Osteoblast (primary cell): ENCODE data around the gene ACOT8. TPM values are rescaled to one million over a fixed set of nuclear protein-coding genes. Genes with fewer than 3 reads are reported as not detected.

Source experiments
- DNase-seq: peaks from one replicate; pipeline ENCODE4 v3.0.0; 2011; ENCODE audit warnings: low spot score, mixed read lengths; ENCODE audit not compliant: insufficient read length; ENCODE audit errors: missing footprints
- H2AFZ ChIP-seq: 2 replicates; pipeline ENCODE4 v1.6.0; 2011; ENCODE audit warnings: mild to moderate bottlenecking, low read length
- H3K27ac ChIP-seq: 2 replicates; pipeline ENCODE4 v1.5.1; 2011; ENCODE audit warnings: mild to moderate bottlenecking, low read depth, low read length, moderate library complexity
- H3K27me3 ChIP-seq: 2 replicates; pipeline ENCODE4 v1.6.0; 2012; ENCODE audit warnings: mild to moderate bottlenecking, control low read depth, inconsistent platforms, low read length, moderate library complexity; ENCODE audit not compliant: insufficient read depth
- H3K36me3 ChIP-seq: 2 replicates; pipeline ENCODE4 v1.5.1; 2011; ENCODE audit warnings: mild to moderate bottlenecking, low read length, control low read depth, moderate library complexity; ENCODE audit not compliant: insufficient read depth
- H3K4me1 ChIP-seq: 2 replicates; pipeline ENCODE4 v1.5.1; 2011; ENCODE audit warnings: mild to moderate bottlenecking, low read length, control low read depth, moderate library complexity; ENCODE audit not compliant: insufficient read depth
- H3K4me2 ChIP-seq: 2 replicates; pipeline ENCODE4 v1.6.0; 2011; ENCODE audit warnings: mild to moderate bottlenecking, low read length; ENCODE audit not compliant: insufficient read depth
- H3K4me3 ChIP-seq: fragments of 200-600 bp; sonication (generic); 3 replicates; pipeline ENCODE4 v1.5.1; 2012; ENCODE audit warnings: mild to moderate bottlenecking, low read length, inconsistent platforms; ENCODE audit not compliant: insufficient read depth
- H3K79me2 ChIP-seq: 2 replicates; pipeline ENCODE4 v1.6.0; 2012; ENCODE audit warnings: mild to moderate bottlenecking, low read length, control low read depth, inconsistent platforms; ENCODE audit not compliant: insufficient read depth
- H3K9me3 ChIP-seq: 2 replicates; pipeline ENCODE4 v1.5.1; 2011; ENCODE audit warnings: low read depth, low read length, control low read depth
- H4K20me1 ChIP-seq: 2 replicates; pipeline ENCODE4 v1.6.0; 2012; ENCODE audit warnings: mild to moderate bottlenecking, low read length, control low read depth; ENCODE audit not compliant: insufficient read depth
- CTCF ChIP-seq: IDR thresholded peaks from 2 replicates; pipeline ENCODE4 v1.5.1; 2011; ENCODE audit warnings: mild to moderate bottlenecking, low read depth, low read length, moderate library complexity; ENCODE audit errors: extremely low read depth
- total RNA-seq: library from RNA; depleted of rRNA; stranded (reverse); fragments of >200 nt; gene quantifications from 2 replicates; pipeline ENCODE4 v1.2.3, GENCODE V29; 2012

The ACOT8 gene
- total RNA-seq, 1 donor = 31.8 TPM

- Histone ChIP-seq H3K4me3 (no peak overlapping the region), H3K9me3 (no peaks in the 10 kb centered on the region), H3K79me2 (peaks cover 25% of the 10 kb centered on the region), H3K4me1 (peaks cover 24% of the 10 kb centered on the region), H3K27me3 (no peaks in the 10 kb centered on the region), H3K27ac (no peak overlapping the region), H2AFZ (no peak overlapping the region), H4K20me1 (peaks cover 22% of the 10 kb centered on the region), H3K36me3 (peaks cover 55% of the 10 kb centered on the region), H3K4me2 (no peak overlapping the region)
- TF ChIP-seq CTCF = no peak
- DNase-seq = peak; percentile 31
Observed at GRCh38 chr20:45893831-45894230, 36.6 kb upstream of the ACOT8 start.

DNA sequence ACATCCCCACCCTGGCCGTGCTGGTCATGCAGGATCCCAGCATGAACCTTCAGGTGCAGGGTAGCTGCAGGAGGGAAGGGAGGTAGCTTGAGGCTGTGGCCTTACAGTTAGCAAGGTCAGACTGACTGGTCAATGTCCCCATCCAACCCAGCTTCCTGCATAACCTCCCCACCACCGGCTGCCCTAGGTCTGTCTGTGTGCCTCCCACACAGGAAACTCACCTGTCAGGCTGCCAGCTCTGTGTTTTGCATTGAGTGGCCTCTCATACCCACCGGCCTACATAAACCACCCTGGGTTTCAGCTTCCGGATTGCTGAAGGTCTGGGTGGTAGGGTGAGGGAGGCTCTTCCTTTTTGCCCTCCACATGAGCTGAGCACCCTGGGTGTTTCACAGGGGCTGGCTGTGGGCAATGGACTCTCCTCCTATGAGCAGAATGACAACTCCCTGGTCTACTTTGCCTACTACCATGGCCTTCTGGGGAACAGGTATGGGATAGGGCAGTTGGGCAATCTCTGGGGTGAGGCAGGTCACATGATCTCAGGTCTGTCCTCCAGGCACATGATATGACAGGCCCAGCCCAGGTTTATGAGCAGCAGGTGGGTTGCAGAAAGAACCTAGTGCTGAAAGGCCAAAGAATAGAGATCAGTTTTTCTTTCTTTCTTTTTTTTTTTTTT lies 35.8 kb upstream of the ACOT8 start:
- H3K27ac ChIP-seq = no peak overlapping the region
- H3K4me1 ChIP-seq = peaks cover 24% of the 10 kb centered on the region
- H2AFZ ChIP-seq = no peak overlapping the region
- peaks cover 22% of the 10 kb centered on the region for H4K20me1 ChIP-seq
- peaks cover 25% of the 10 kb centered on the region for H3K79me2 ChIP-seq
- peak overlapping the region; percentile 33 for H3K4me2 ChIP-seq
- no peak overlapping the region for H3K4me3 ChIP-seq
- TF ChIP-seq CTCF = no peak
- H3K36me3 ChIP-seq = peaks cover 47% of the 10 kb centered on the region
- no peaks in the 10 kb centered on the region for H3K27me3 ChIP-seq
- DNase-seq = peak; percentile 30
- no peaks in the 10 kb centered on the region for H3K9me3 ChIP-seq

DNA sequence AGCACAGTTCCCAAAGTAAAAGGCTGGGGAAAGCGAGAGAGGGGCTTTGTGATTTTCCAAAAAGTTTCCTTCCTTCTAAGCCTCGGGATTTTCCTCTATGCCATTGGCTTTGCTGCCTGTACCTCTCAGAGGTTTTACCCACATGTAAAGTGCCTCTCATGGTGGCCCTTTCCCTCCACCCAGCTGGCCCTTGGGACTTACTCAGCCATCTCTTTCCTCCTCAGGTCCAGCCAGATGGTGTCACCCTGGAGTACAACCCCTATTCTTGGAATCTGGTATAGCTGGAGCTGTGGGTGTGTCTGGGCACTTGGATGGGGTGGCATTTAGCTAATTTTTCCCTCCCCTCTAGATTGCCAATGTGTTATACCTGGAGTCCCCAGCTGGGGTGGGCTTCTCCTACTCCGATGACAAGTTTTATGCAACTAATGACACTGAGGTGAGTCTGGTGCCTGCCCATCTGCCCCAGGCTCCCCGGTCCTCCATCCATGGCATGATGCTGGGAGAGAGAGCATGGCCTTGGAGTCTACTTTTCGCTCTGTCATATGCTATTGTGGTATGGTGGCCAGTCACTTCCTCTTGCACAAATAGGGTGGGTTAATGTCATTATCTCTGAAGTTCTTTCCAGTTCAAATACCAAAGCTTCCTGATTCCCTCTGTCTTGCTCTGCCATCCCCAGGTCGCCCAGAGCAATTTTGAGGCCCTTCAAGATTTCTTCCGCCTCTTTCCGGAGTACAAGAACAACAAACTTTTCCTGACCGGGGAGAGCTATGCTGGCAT lies 35.0 kb upstream of the ACOT8 start:
- H2AFZ ChIP-seq = no peak overlapping the region
- H3K27me3 ChIP-seq = no peaks in the 10 kb centered on the region
- DNase-seq = peak; percentile 90
- peak overlapping the region; percentile 83 for H3K27ac ChIP-seq
- H3K9me3 ChIP-seq = no peaks in the 10 kb centered on the region
- peaks cover 39% of the 10 kb centered on the region for H3K36me3 ChIP-seq
- peak overlapping the region; percentile 94 for H3K4me2 ChIP-seq
- H3K4me1 ChIP-seq = peaks cover 24% of the 10 kb centered on the region
- peaks cover 19% of the 10 kb centered on the region for H4K20me1 ChIP-seq
- TF ChIP-seq CTCF = peak; percentile 27
- H3K4me3 ChIP-seq = peak overlapping the region; percentile 86
- H3K79me2 ChIP-seq = peaks cover 25% of the 10 kb centered on the region
